OCI-LY1 (cell line): Measurements from ENCODE around the gene PTPRR.

Source experiments
- H2AFZ ChIP-seq: fragments of 200-600 bp; sonication (generic), shearing (Covaris generic); 2 replicates; pipeline ENCODE4 v1.6.0; 2014; ENCODE audit warnings: antibody characterized with exemption, mild to moderate bottlenecking, low read length
- H3F3A ChIP-seq: fragments of 200-600 bp; sonication (generic), shearing (Covaris generic); 2 replicates; pipeline ENCODE4 v1.6.0; 2014; ENCODE audit warnings: mild to moderate bottlenecking, antibody characterized with exemption, low read length, moderate library complexity; ENCODE audit not compliant: insufficient read depth
- H3K27ac ChIP-seq: fragments of 200-600 bp; sonication (generic); 2 replicates; pipeline ENCODE4 v1.5.1; 2014; ENCODE audit warnings: low read length, mixed run types, mild to moderate bottlenecking, low read depth; ENCODE audit not compliant: poor library complexity, severe bottlenecking
- H3K27me3 ChIP-seq: fragments of 200-600 bp; sonication (generic); 2 replicates; pipeline ENCODE4 v1.6.0; 2014; ENCODE audit warnings: antibody characterized with exemption, mild to moderate bottlenecking, low read length, moderate library complexity; ENCODE audit not compliant: insufficient read depth
- H3K36me3 ChIP-seq: fragments of 200-600 bp; sonication (generic); 2 replicates; pipeline ENCODE4 v1.6.1; 2014; ENCODE audit warnings: mild to moderate bottlenecking, antibody characterized with exemption, low read length, moderate library complexity, mixed read lengths; ENCODE audit not compliant: insufficient read depth
- H3K4me1 ChIP-seq: fragments of 200-600 bp; sonication (generic); 2 replicates; pipeline ENCODE4 v1.5.1; 2014; ENCODE audit warnings: mild to moderate bottlenecking, low read length, moderate library complexity; ENCODE audit not compliant: insufficient read depth, severe bottlenecking
- H3K4me2 ChIP-seq: fragments of 200-600 bp; sonication (generic), shearing (Covaris generic); 2 replicates; pipeline ENCODE4 v1.6.1; 2014; ENCODE audit warnings: low read length
- H3K4me3 ChIP-seq: fragments of 200-600 bp; sonication (generic); 2 replicates; pipeline ENCODE4 v1.5.1; 2014; ENCODE audit warnings: low read length, low read depth, mild to moderate bottlenecking, mixed read lengths; ENCODE audit not compliant: poor library complexity, severe bottlenecking
- H3K79me2 ChIP-seq: fragments of 200-600 bp; shearing (Covaris generic); 2 replicates; pipeline ENCODE4 v1.6.1; 2016; ENCODE audit warnings: mixed run types, low read length, mixed read lengths; ENCODE audit not compliant: insufficient read depth
- H3K9ac ChIP-seq: fragments of 200-600 bp; sonication (generic), shearing (Covaris generic); 2 replicates; pipeline ENCODE4 v1.6.1; 2014; ENCODE audit warnings: mild to moderate bottlenecking, low read length, mixed read lengths
- H3K9me2 ChIP-seq: fragments of 200-600 bp; sonication (generic), shearing (Covaris generic); 2 replicates; pipeline ENCODE4 v1.6.1; 2014; ENCODE audit warnings: low read depth, mild to moderate bottlenecking, low read length, mixed read lengths
- H3K9me3 ChIP-seq: fragments of 200-600 bp; shearing (Covaris generic); 2 replicates; pipeline ENCODE4 v1.6.1; 2014; ENCODE audit warnings: low read length, mixed read lengths
- H4K20me1 ChIP-seq: fragments of 200-600 bp; sonication (generic), shearing (Covaris generic); 2 replicates; pipeline ENCODE4 v1.6.0; 2016; ENCODE audit warnings: mild to moderate bottlenecking, low read length; ENCODE audit not compliant: insufficient read depth
- CTCF ChIP-seq: fragments of 200-600 bp; sonication (generic), shearing (Covaris generic); IDR thresholded peaks from 2 replicates; pipeline ENCODE4 v1.5.1; 2017; ENCODE audit warnings: mild to moderate bottlenecking, antibody characterized with exemption, low read length, moderate library complexity, mixed read lengths
- EZH2 ChIP-seq: fragments of 200-600 bp; sonication (generic), shearing (Covaris generic); IDR thresholded peaks from 2 replicates; pipeline ENCODE4 v1.8.0; 2017; ENCODE audit warnings: borderline replicate concordance, mixed run types, mild to moderate bottlenecking, antibody characterized with exemption, low read length, moderate library complexity, mixed read lengths

The PTPRR gene

GRCh38 chr12:70686907-70687306 is 233.6 kb downstream of the PTPRR start:
- no peaks in the 10 kb centered on the region for H3K9me3 ChIP-seq
- H3K79me2 ChIP-seq = no peaks in the 10 kb centered on the region
- no peak overlapping the region for H3K4me2 ChIP-seq
- H3K9me2 ChIP-seq = no peaks in the 10 kb centered on the region
- H3K9ac ChIP-seq = no peak overlapping the region
- no peaks in the 10 kb centered on the region for H3F3A ChIP-seq
- no peaks in the 10 kb centered on the region for H4K20me1 ChIP-seq
- no peaks in the 10 kb centered on the region for H3K4me1 ChIP-seq
- no peak overlapping the region for H3K4me3 ChIP-seq
- H3K27me3 ChIP-seq = no peaks in the 10 kb centered on the region
- H3K36me3 ChIP-seq = no peaks in the 10 kb centered on the region
- H2AFZ ChIP-seq = no peak overlapping the region
- no peak for TF ChIP-seq CTCF
- TF ChIP-seq EZH2 = no peak
- no peak overlapping the region for H3K27ac ChIP-seq

GRCh38 chr12:70686299-70686698 is 234.2 kb downstream of the PTPRR start:
- no peak for TF ChIP-seq EZH2
- no peak for TF ChIP-seq CTCF
- Histone ChIP-seq H3K4me3 (no peak overlapping the region), H3K9me3 (no peaks in the 10 kb centered on the region), H3K9me2 (no peaks in the 10 kb centered on the region), H4K20me1 (no peaks in the 10 kb centered on the region), H3K9ac (no peak overlapping the region), H3K27me3 (no peaks in the 10 kb centered on the region), H2AFZ (no peak overlapping the region), H3K36me3 (no peaks in the 10 kb centered on the region), H3K4me1 (no peaks in the 10 kb centered on the region), H3K27ac (no peak overlapping the region), H3K79me2 (no peaks in the 10 kb centered on the region), H3K4me2 (no peak overlapping the region), H3F3A (no peaks in the 10 kb centered on the region)

- Histone ChIP-seq H3K4me1 (no peaks in the 10 kb centered on the region), H2AFZ (no peak overlapping the region), H3K9me2 (no peaks in the 10 kb centered on the region)
These were observed 236.6 kb downstream of the PTPRR start for GRCh38 chr12:70683976-70684375.

More at GRCh38 chr12:70683976-70684375, 236.6 kb downstream of the PTPRR start:
- H3K9ac ChIP-seq = no peak overlapping the region
- H3K9me3 ChIP-seq = no peaks in the 10 kb centered on the region
- no peaks in the 10 kb centered on the region for H3F3A ChIP-seq
- no peaks in the 10 kb centered on the region for H3K27me3 ChIP-seq
- no peaks in the 10 kb centered on the region for H3K79me2 ChIP-seq
- H3K4me3 ChIP-seq = no peak overlapping the region
- TF ChIP-seq EZH2 = no peak
- TF ChIP-seq CTCF = no peak
- H3K4me2 ChIP-seq = no peak overlapping the region
- no peaks in the 10 kb centered on the region for H3K36me3 ChIP-seq
- no peaks in the 10 kb centered on the region for H4K20me1 ChIP-seq
- H3K27ac ChIP-seq = no peak overlapping the region
